Putamen (tissue), 1 donor: Measurements from ENCODE around the gene PSPC1.
"Not testable (repeated sequence)": the region's sequence is repeated elsewhere in the genome, so short reads cannot be mapped to it uniquely, and the experiment has no call there.

Experiments
- DNase-seq: peaks from one replicate; pipeline ENCODE4 v3.0.0-alpha.2; 2016; ENCODE audit warnings: low spot score

Gene PSPC1

GRCh38 chr13:19782727-19783682 is at the start of gene PSPC1:
PSPC1 (minus strand) TSS chr13:19782945; CDS start chr13:19782757, 188 bp downstream.
- peak; percentile 96 for DNase-seq

- no peak for DNase-seq
Measured at GRCh38 chr13:19822673-19823072, 39.9 kb upstream of the PSPC1 start.

- DNase-seq, result no peak
Measured at GRCh38 chr13:19818223-19818842, 35.6 kb upstream of the PSPC1 start.

GRCh38 chr13:19817510-19818158 is 34.9 kb upstream of the PSPC1 start:
- DNase-seq, result no peak

- DNase-seq, result no peak
Measured at GRCh38 chr13:19817106-19817505, 34.4 kb upstream of the PSPC1 start.

GRCh38 chr13:19815842-19816241 is 33.1 kb upstream of the PSPC1 start:
- DNase-seq, result not testable (repeated sequence)

- DNase-seq, result no peak
Measured at GRCh38 chr13:19810996-19811881, 28.5 kb upstream of the PSPC1 start.

- no peak for DNase-seq
Measured at GRCh38 chr13:19810151-19810550, 27.4 kb upstream of the PSPC1 start.

- DNase-seq, result no peak
Measured at GRCh38 chr13:19805765-19806164, 23.0 kb upstream of the PSPC1 start.

GRCh38 chr13:19795956-19796355 is 13.2 kb upstream of the PSPC1 start:
- no peak for DNase-seq

GRCh38 chr13:19794631-19795030 is 11.9 kb upstream of the PSPC1 start:
- no peak for DNase-seq

- no peak for DNase-seq
Measured at GRCh38 chr13:19791953-19792537, 9.3 kb upstream of the PSPC1 start.

- DNase-seq, result peak; percentile 47
Measured at GRCh38 chr13:19782049-19782726, 557 bp downstream of the PSPC1 start.

- DNase-seq, result no peak
Measured at GRCh38 chr13:19781526-19781925, 1.2 kb downstream of the PSPC1 start.

- DNase-seq, result not testable (repeated sequence)
Measured at GRCh38 chr13:19780753-19781418, 1.9 kb downstream of the PSPC1 start.

- no peak for DNase-seq
Measured at GRCh38 chr13:19772306-19772705, 10.4 kb downstream of the PSPC1 start.

GRCh38 chr13:19769854-19770253 is 12.9 kb downstream of the PSPC1 start:
- no peak for DNase-seq

- no peak for DNase-seq
Measured at GRCh38 chr13:19767966-19768365, 14.8 kb downstream of the PSPC1 start.

GRCh38 chr13:19766591-19766990 is 16.2 kb downstream of the PSPC1 start:
- peak; percentile 5 for DNase-seq

GRCh38 chr13:19764237-19764636 is 18.5 kb downstream of the PSPC1 start:
- no peak for DNase-seq
